ENCODE data around the gene CEP295NL. TPM values are rescaled to one million over a fixed set of nuclear protein-coding genes. Genes with fewer than 3 reads are reported as not detected.
"Not testable (repeated sequence)": the region's sequence is repeated elsewhere in the genome, so short reads cannot be mapped to it uniquely, and the experiment has no call there.

CEP295NL gene
- total RNA-seq, 1 experiment from 2014 or later = 1.9 TPM

GRCh38 chr17:78878261-78878660, 24.7 kb downstream of the CEP295NL start (continued):
- TF ChIP-seq, protein P1, sequence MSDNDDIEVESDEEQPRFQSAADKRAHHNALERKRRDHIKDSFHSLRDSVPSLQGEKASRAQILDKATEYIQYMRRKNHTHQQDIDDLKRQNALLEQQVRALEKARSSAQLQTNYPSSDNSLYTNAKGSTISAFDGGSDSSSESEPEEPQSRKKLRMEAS (IDR thresholded peaks at IDR 0.05) = no peak
- TF ChIP-seq FOSL1 (IDR thresholded peaks at IDR 0.05; ENCODE audit: low read depth) (no peak), ZNF274 (IDR thresholded peaks at IDR 0.05; ENCODE audit: low read depth, low read length) (no peak), EZH2 (IDR thresholded peaks at IDR 0.05) (no peak)

- H3K4me2 ChIP-seq (ENCODE audit: low read length); H3K9ac ChIP-seq (ENCODE audit: low read length); H3K36me3 ChIP-seq (ENCODE audit: control insufficient read depth in 1 of 2, insufficient read depth in 2 of 2, low read length in 2 of 2); H4K20me1 ChIP-seq (ENCODE audit: insufficient read depth); H3K9me2 ChIP-seq (ENCODE audit: insufficient read depth); ATAC-seq; H3K27ac ChIP-seq (ENCODE audit: low read depth, low read length); H3K9me3 ChIP-seq (ENCODE audit: control insufficient read depth in 1 of 2, insufficient read depth in 1 of 2, low read depth in 1 of 2, low read length in 2 of 2); POLR2A ChIA-PET; H3K79me2 ChIP-seq (ENCODE audit: insufficient read depth, low read length); BruUV-seq (replicated peaks); intact Hi-C loops (cut with micrococcal nuclease); H3K27me3 ChIP-seq (ENCODE audit: insufficient read depth, low read length); H3K4me3 ChIP-seq (replicated peaks in 1 of 2; ENCODE audit: low read depth in 1 of 2, low read length in 2 of 2); DNase-seq (ENCODE audit: low read depth, low spot score); H2AFZ ChIP-seq (ENCODE audit: low read depth, low read length, poor library complexity, severe bottlenecking): not testable (repeated sequence)
- RAD21 ChIA-PET (ENCODE audit: low non-redundant PET in 1 of 2, low total read pairs in 2 of 2, uncharacterized antibody in 2 of 2, unreplicated experiment in 2 of 2) = interaction anchor here in 1 of 2 experiments (1.9 kb wide), 1 partner anchor 11 kb away, joined by 6 read pairs; no protein-coding TSS in a partner anchor
- CTCF ChIA-PET = interaction anchor here (6.0 kb wide), 1 partner anchor 11 kb away, joined by 55 read pairs; no protein-coding TSS in a partner anchor
- H3K4me1 ChIP-seq (ENCODE audit: control insufficient read depth in 1 of 2, insufficient read depth in 2 of 2, low read length in 2 of 2) = peaks cover 15 to 74% of the 10 kb centered on the region in 2 experiments
These were observed 26.0 kb downstream of the CEP295NL start for GRCh38 chr17:78876954-78877517.

DNA sequence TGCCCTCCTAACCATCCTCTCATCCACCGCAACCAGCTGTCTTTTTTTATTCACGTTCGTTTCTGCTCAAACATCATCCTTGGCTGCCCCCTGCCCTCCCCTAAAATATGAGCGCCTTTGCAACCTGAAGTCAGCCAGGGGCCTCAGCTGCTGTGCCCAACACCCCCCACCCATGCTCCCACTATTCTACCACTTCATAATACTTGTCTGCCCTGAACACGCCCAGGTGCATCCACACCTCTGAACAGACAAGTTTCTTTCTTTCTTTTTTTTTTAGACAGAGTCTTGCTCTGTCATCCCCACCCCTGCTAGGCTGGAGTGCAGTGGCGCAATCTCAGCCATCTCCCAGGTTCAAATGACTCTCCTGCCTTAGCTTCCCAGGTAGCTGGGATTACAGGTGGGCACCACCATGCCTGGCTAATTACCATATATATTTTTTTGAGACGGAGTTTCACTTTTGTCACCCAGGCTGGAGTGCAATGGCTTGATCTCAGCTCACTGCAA, 26.9 kb downstream of the CEP295NL start:
- no TSS peak for BruUV-seq (replicated peaks)
- Histone ChIP-seq H3K4me2 (ENCODE audit: low read length) (peak overlapping the region; percentile 62), H3K4me1 (ENCODE audit: control insufficient read depth in 1 of 2, insufficient read depth in 2 of 2, low read length in 2 of 2) (peaks cover 15 to 66% of the 10 kb centered on the region in 2 experiments), H4K20me1 (ENCODE audit: insufficient read depth) (no peaks in the 10 kb centered on the region), H3K27me3 (ENCODE audit: insufficient read depth, low read length) (no peaks in the 10 kb centered on the region), H2AFZ (ENCODE audit: low read depth, low read length, poor library complexity, severe bottlenecking) (no peak overlapping the region), H3K36me3 (ENCODE audit: control insufficient read depth in 1 of 2, insufficient read depth in 2 of 2, low read length in 2 of 2) (no peaks in the 10 kb centered on the region), H3K9me3 (ENCODE audit: control insufficient read depth in 1 of 2, insufficient read depth in 1 of 2, low read depth in 1 of 2, low read length in 2 of 2) (no peaks in the 10 kb centered on the region), H3K9me2 (ENCODE audit: insufficient read depth) (no peaks in the 10 kb centered on the region), H3K79me2 (ENCODE audit: insufficient read depth, low read length) (peaks cover under 1% of the 10 kb centered on the region; the same call in 1 of the 2 replicates), H3K4me3 (replicated peaks in 1 of 2; ENCODE audit: low read depth in 1 of 2, low read length in 2 of 2) (peak overlapping the region in 1 of 2 experiments; percentile 13; a peak in 1 of 4 replicates), H3K9ac (ENCODE audit: low read length) (peak overlapping the region; percentile 54), H3K27ac (ENCODE audit: low read depth, low read length) (peak overlapping the region; percentile 15; the same call in 1 of the 2 replicates)
- RAD21 ChIA-PET (ENCODE audit: low non-redundant PET in 1 of 2, low total read pairs in 2 of 2, uncharacterized antibody in 2 of 2, unreplicated experiment in 2 of 2) = interaction anchor here in 1 of 2 experiments (1.9 kb wide), 1 partner anchor 11 kb away, joined by 6 read pairs; no protein-coding TSS in a partner anchor
- intact Hi-C loops (cut with micrococcal nuclease) = no loop called here
- ATAC-seq (peak; percentile 10; the same call in 1 of the 2 replicates), DNase-seq (ENCODE audit: low read depth, low spot score) (no peak)
- CTCF ChIA-PET = interaction anchor here (6.0 kb wide), 1 partner anchor 10 kb away, joined by 55 read pairs; no protein-coding TSS in a partner anchor
- POLR2A ChIA-PET = no interaction called here
- TF ChIP-seq CTCF (IDR thresholded peaks at IDR 0.05 in 2 of 3, conservative IDR thresholded peaks at IDR 0.05 in 1 of 3; ENCODE audit: borderline replicate concordance in 1 of 3, insufficient read depth in 1 of 3, low read depth in 2 of 3, low read length in 2 of 3) (no peak), EZH2 (IDR thresholded peaks at IDR 0.05) (no peak), SP1 (IDR thresholded peaks at IDR 0.05; ENCODE audit: low read depth) (no peak), EGR1 (IDR thresholded peaks at IDR 0.05; ENCODE audit: low read depth) (no peak), SRF (IDR thresholded peaks at IDR 0.05; ENCODE audit: low read depth) (no peak), ZNF274 (IDR thresholded peaks at IDR 0.05; ENCODE audit: low read depth, low read length) (no peak), EZH2phosphoT487 (IDR thresholded peaks at IDR 0.05; ENCODE audit: borderline replicate concordance) (no peak)
- TF ChIP-seq, protein P2, sequence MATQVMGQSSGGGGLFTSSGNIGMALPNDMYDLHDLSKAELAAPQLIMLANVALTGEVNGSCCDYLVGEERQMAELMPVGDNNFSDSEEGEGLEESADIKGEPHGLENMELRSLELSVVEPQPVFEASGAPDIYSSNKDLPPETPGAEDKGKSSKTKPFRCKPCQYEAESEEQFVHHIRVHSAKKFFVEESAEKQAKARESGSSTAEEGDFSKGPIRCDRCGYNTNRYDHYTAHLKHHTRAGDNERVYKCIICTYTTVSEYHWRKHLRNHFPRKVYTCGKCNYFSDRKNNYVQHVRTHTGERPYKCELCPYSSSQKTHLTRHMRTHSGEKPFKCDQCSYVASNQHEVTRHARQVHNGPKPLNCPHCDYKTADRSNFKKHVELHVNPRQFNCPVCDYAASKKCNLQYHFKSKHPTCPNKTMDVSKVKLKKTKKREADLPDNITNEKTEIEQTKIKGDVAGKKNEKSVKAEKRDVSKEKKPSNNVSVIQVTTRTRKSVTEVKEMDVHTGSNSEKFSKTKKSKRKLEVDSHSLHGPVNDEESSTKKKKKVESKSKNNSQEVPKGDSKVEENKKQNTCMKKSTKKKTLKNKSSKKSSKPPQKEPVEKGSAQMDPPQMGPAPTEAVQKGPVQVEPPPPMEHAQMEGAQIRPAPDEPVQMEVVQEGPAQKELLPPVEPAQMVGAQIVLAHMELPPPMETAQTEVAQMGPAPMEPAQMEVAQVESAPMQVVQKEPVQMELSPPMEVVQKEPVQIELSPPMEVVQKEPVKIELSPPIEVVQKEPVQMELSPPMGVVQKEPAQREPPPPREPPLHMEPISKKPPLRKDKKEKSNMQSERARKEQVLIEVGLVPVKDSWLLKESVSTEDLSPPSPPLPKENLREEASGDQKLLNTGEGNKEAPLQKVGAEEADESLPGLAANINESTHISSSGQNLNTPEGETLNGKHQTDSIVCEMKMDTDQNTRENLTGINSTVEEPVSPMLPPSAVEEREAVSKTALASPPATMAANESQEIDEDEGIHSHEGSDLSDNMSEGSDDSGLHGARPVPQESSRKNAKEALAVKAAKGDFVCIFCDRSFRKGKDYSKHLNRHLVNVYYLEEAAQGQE (IDR thresholded peaks at IDR 0.05; ENCODE audit: low read depth) = no peak
- TF ChIP-seq, protein P1 (IDR thresholded peaks at IDR 0.05) = no peak

All from HCT116 (cell line).